ENCODE data around the gene FAM72B. TPM values are rescaled to one million over a fixed set of nuclear protein-coding genes. Genes with fewer than 3 reads are reported as not detected.
"Not testable (repeated sequence)": the region's sequence is repeated elsewhere in the genome, so short reads cannot be mapped to it uniquely, and the experiment has no call there.

The FAM72B gene
- total RNA-seq, 1 donor from 2014 or later, result 1.7 TPM

DNA sequence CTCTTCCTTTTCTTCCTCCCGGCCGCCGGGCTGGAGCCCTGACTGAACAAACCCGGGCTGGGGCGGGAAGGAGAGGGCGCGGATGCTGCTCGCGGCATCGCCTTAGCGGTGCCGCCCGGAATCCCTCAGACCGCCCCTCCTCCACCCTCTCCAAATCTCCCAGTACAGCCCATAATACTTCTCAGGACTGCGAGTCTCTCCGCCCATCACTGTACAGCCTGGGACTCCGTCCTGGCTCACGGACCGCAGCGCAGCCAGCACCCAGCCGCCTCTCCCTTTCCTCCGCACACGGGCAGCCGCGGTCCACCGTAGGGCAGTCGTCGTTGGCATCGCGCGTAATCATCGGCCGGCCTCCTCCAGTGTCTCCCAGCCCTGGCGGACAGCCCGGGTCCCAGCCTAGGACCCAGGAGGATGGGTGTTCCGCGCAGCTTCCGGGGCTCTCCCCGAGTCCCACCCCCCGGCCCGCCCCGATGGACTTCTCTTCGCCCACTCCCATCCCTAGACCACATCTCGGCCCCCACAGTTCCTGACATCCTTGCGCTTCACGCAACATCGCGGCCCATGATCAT, 1.1 kb upstream of the FAM72B start:
- H3K4me1 ChIP-seq; intact Hi-C loops (cut with DNase I); DNase-seq (ENCODE audit: extremely low spot score in 2 of 2); H3K36me3 ChIP-seq; H3K9me3 ChIP-seq; H3K27me3 ChIP-seq: not testable (repeated sequence)
- Histone ChIP-seq H3K27ac (peak overlapping the region; percentile 27), H3K4me3 (peak overlapping the region; percentile 38 to 40)

- H3K36me3 ChIP-seq; DNase-seq (ENCODE audit: extremely low spot score in 2 of 2); H3K27ac ChIP-seq; H3K9me3 ChIP-seq; intact Hi-C loops (cut with DNase I); H3K27me3 ChIP-seq; H3K4me1 ChIP-seq: not testable (repeated sequence)
- peak overlapping the region in 1 of 2 donors; percentile 37 for H3K4me3 ChIP-seq
Measured at GRCh38 chr1:121183867-121184266, 273 bp downstream of the FAM72B start.

- H3K9me3 ChIP-seq; H3K36me3 ChIP-seq; H3K27ac ChIP-seq; intact Hi-C loops (cut with DNase I); H3K4me3 ChIP-seq; H3K27me3 ChIP-seq; H3K4me1 ChIP-seq; DNase-seq (ENCODE audit: extremely low spot score in 2 of 2): not testable (repeated sequence)
Measured at GRCh38 chr1:121178197-121178596, 5.9 kb downstream of the FAM72B start.

- DNase-seq (ENCODE audit: extremely low spot score in 2 of 2); H3K4me3 ChIP-seq; H3K36me3 ChIP-seq; intact Hi-C loops (cut with DNase I); H3K4me1 ChIP-seq; H3K27ac ChIP-seq; H3K27me3 ChIP-seq; H3K9me3 ChIP-seq: not testable (repeated sequence)
Measured at GRCh38 chr1:121176649-121177048, 7.5 kb downstream of the FAM72B start.

GRCh38 chr1:121168152-121168668, 15.9 kb downstream of the FAM72B start:
- intact Hi-C loops (cut with DNase I); H3K27ac ChIP-seq; H3K4me3 ChIP-seq; H3K27me3 ChIP-seq; H3K36me3 ChIP-seq; H3K9me3 ChIP-seq; DNase-seq (ENCODE audit: extremely low spot score in 2 of 2); H3K4me1 ChIP-seq: not testable (repeated sequence)

DNA sequence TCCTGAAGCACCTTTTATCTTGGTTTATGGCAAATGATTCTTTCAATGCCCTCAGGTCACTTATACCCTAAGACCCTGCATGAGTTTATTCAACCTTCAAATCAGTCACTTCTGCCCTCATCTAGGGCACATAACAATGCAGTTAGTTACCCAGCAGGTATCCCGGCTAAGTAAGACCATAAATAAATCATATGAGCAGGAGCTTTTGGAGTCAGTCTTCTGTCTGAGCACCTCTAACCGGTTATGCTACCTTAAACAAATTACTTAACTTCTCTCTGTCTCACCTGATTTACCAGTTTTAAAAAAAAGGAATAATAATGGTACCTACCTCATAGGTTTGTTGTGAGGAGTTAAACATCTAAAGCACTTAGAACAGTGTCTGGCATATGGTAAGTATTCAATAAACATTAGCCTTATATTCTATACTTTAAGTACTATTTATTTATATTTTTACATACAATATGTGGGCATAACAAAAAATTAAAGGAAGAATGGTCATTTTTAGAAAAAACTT, 16.9 kb downstream of the FAM72B start:
- intact Hi-C loops (cut with DNase I); H3K27ac ChIP-seq; H3K9me3 ChIP-seq; H3K27me3 ChIP-seq; H3K4me1 ChIP-seq; H3K36me3 ChIP-seq; H3K4me3 ChIP-seq; DNase-seq (ENCODE audit: extremely low spot score in 2 of 2): not testable (repeated sequence)

DNA sequence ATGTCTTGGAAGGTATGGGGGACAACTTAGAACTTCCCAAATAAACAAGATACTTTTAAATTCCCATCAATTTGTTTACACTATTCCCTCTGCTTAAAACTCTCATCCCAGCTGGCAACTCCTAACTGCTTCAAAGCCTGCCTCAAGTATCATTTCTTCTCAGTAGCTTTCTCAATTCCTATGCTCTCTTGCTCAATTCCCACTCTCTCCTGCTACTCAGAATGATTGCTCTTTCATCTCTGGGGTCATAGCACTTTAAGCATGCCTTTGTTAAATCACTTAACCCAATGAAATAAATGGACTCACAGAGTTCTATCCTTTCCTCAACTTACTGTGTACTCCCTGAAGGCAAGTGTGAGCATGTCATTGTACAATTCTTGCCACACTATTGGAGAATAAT, 18.8 kb downstream of the FAM72B start:
- H3K4me1 ChIP-seq; H3K36me3 ChIP-seq; intact Hi-C loops (cut with DNase I); H3K9me3 ChIP-seq; H3K4me3 ChIP-seq; H3K27me3 ChIP-seq; H3K27ac ChIP-seq; DNase-seq (ENCODE audit: extremely low spot score in 2 of 2): not testable (repeated sequence)

- DNase-seq (ENCODE audit: extremely low spot score in 2 of 2); H3K36me3 ChIP-seq; H3K27ac ChIP-seq; H3K4me3 ChIP-seq; H3K27me3 ChIP-seq; H3K4me1 ChIP-seq; H3K9me3 ChIP-seq; intact Hi-C loops (cut with DNase I): not testable (repeated sequence)
Measured at GRCh38 chr1:121163850-121164757, 20.0 kb downstream of the FAM72B start.

- H3K36me3 ChIP-seq; DNase-seq (ENCODE audit: extremely low spot score in 2 of 2); H3K4me3 ChIP-seq; intact Hi-C loops (cut with DNase I); H3K27me3 ChIP-seq; H3K9me3 ChIP-seq; H3K27ac ChIP-seq; H3K4me1 ChIP-seq: not testable (repeated sequence)
Measured at GRCh38 chr1:121161199-121161901, 22.8 kb downstream of the FAM72B start.

DNA sequence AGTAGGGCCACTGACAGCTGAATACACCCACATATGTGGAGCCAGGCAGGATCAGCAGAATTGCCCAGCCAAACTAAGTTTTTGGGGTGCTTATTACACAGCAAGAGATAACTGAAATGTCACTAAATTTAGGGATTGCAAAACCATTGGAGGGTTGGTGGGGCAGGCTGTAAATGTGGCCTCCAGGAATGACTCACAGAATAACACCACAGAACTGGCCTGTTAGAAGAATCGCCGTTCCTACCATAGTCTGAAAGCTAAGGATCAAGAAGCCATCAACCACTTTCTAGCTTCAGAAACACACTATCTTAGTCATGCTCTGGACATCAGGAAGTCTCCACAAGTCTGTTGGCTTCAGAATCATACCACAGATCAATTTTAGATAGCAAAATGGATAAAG, 24.0 kb downstream of the FAM72B start:
- H3K27me3 ChIP-seq; H3K27ac ChIP-seq; H3K4me1 ChIP-seq; H3K4me3 ChIP-seq; DNase-seq (ENCODE audit: extremely low spot score in 2 of 2); H3K36me3 ChIP-seq; intact Hi-C loops (cut with DNase I); H3K9me3 ChIP-seq: not testable (repeated sequence)

DNA sequence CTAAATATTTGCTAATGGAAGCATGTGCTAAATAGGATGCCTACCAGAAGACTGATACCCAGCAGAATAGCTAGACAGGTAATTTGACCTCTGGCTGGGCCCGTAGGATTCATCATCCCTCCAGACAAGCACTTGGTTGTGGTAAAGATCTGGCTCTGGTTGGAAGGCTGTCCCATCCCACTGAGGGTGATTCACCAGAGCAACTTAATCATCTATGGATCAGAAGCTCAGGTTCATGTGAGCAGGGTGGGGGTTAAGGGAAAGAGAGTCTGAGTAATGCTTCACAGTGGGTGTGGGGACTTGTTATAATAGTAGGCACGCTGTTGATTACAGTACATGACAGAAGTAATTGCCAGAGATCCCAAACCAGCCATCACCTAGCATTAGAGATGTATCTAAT, 26.5 kb downstream of the FAM72B start:
- H3K9me3 ChIP-seq; DNase-seq (ENCODE audit: extremely low spot score in 2 of 2); H3K4me1 ChIP-seq; intact Hi-C loops (cut with DNase I); H3K27me3 ChIP-seq; H3K4me3 ChIP-seq; H3K36me3 ChIP-seq; H3K27ac ChIP-seq: not testable (repeated sequence)

- intact Hi-C loops (cut with DNase I); H3K4me1 ChIP-seq; H3K27ac ChIP-seq; H3K4me3 ChIP-seq; H3K36me3 ChIP-seq; H3K9me3 ChIP-seq; H3K27me3 ChIP-seq; DNase-seq (ENCODE audit: extremely low spot score in 2 of 2): not testable (repeated sequence)
Measured at GRCh38 chr1:121156958-121157603, 27.1 kb downstream of the FAM72B start.

Data from vagina (tissue), 2 donors.